ENCODE data around the gene PLPP1.

Gene PLPP1

DNA sequence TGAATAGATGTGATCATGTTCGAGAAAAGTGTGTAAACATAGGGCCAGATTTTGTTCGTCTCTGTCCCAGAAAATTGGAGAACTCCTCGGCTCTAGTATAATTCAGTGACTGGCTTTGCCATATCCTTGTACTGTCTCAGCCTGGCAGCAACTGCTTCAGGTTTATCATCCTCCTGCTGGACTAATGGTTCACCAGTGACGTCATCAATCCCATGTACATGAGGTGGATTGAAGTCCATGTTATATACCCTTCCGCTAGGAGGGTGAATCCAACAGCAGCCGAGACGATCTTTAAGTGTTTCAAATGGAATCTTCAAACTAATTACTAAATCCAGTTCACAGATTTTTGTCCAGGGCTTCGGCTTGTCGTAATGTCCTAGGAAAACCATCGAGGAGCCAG lies 17.1 kb upstream of the PLPP1 start:
- in situ Hi-C loops (cut with HindIII; ENCODE audit: low sequenced_read_pairs): no loop called here
- no peak for DNase-seq (ENCODE audit: low read depth, low spot score)
- no peak overlapping the region for H3K4me3 ChIP-seq (ENCODE audit: low read depth, low read length)
- TF ChIP-seq, protein P1, sequence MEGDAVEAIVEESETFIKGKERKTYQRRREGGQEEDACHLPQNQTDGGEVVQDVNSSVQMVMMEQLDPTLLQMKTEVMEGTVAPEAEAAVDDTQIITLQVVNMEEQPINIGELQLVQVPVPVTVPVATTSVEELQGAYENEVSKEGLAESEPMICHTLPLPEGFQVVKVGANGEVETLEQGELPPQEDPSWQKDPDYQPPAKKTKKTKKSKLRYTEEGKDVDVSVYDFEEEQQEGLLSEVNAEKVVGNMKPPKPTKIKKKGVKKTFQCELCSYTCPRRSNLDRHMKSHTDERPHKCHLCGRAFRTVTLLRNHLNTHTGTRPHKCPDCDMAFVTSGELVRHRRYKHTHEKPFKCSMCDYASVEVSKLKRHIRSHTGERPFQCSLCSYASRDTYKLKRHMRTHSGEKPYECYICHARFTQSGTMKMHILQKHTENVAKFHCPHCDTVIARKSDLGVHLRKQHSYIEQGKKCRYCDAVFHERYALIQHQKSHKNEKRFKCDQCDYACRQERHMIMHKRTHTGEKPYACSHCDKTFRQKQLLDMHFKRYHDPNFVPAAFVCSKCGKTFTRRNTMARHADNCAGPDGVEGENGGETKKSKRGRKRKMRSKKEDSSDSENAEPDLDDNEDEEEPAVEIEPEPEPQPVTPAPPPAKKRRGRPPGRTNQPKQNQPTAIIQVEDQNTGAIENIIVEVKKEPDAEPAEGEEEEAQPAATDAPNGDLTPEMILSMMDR (IDR thresholded peaks at IDR 0.05; ENCODE audit: low read depth, low read length): no peak

DNA sequence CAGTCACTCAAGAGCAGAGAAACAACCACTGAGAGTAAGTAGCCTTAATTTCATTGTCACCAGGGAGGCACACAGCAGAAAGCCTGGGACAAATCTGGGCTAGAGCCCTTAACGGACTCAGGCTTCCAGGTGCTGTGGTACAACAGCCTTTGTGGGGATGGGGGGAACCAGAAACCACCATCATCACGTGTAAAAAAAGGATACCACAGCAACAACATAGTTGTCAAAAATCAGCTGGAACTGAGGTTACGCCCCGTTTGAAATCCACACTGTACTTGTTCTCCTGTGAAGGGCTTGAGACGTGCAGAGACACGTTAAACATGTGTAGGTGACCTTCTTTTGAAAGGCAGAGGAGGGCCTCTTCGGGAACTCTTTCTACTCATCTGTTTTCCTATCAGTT lies 16.6 kb upstream of the PLPP1 start:
- DNase-seq (ENCODE audit: low read depth, low spot score): no peak
- no peak overlapping the region for H3K4me3 ChIP-seq (ENCODE audit: low read depth, low read length)
- in situ Hi-C loops (cut with HindIII; ENCODE audit: low sequenced_read_pairs): no loop called here
- TF ChIP-seq, protein P1 (IDR thresholded peaks at IDR 0.05; ENCODE audit: low read depth, low read length): no peak

DNA sequence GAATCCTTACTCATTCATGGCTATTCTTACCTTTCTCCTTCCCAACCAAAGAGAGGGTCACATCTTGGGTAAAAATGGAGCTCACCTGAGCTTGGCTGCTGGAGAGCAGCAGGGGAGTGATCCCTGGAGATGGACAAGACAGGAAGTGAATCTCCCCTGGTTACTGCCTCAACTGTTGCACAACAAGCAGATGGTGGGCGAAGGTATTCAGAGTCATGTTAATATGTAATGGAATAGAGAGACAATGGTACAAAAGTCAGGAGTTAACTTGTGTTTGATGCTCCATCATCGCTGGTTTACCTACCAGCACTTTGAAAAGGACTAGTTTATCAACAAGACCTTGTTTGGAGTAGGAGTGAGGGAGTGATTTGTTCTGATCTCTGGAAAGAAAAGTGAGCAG lies 13.0 kb upstream of the PLPP1 start:
- TF ChIP-seq, protein P1 (IDR thresholded peaks at IDR 0.05; ENCODE audit: low read depth, low read length): no peak
- in situ Hi-C loops (cut with HindIII; ENCODE audit: low sequenced_read_pairs): no loop called here
- no peak for DNase-seq (ENCODE audit: low read depth, low spot score)
- no peak overlapping the region for H3K4me3 ChIP-seq (ENCODE audit: low read depth, low read length)

GRCh38 chr5:55546947-55547346 lies 12.2 kb upstream of the PLPP1 start:
- DNase-seq (ENCODE audit: low read depth, low spot score): no peak
- in situ Hi-C loops (cut with HindIII; ENCODE audit: low sequenced_read_pairs): no loop called here
- TF ChIP-seq, protein P1 (IDR thresholded peaks at IDR 0.05; ENCODE audit: low read depth, low read length): no peak
- H3K4me3 ChIP-seq (ENCODE audit: low read depth, low read length): no peak overlapping the region

GRCh38 chr5:55544341-55544740 lies 9.6 kb upstream of the PLPP1 start:
- no peak for DNase-seq (ENCODE audit: low read depth, low spot score)
- TF ChIP-seq, protein P1 (IDR thresholded peaks at IDR 0.05; ENCODE audit: low read depth, low read length): no peak
- in situ Hi-C loops (cut with HindIII; ENCODE audit: low sequenced_read_pairs): no loop called here
- H3K4me3 ChIP-seq (ENCODE audit: low read depth, low read length): no peak overlapping the region

DNA sequence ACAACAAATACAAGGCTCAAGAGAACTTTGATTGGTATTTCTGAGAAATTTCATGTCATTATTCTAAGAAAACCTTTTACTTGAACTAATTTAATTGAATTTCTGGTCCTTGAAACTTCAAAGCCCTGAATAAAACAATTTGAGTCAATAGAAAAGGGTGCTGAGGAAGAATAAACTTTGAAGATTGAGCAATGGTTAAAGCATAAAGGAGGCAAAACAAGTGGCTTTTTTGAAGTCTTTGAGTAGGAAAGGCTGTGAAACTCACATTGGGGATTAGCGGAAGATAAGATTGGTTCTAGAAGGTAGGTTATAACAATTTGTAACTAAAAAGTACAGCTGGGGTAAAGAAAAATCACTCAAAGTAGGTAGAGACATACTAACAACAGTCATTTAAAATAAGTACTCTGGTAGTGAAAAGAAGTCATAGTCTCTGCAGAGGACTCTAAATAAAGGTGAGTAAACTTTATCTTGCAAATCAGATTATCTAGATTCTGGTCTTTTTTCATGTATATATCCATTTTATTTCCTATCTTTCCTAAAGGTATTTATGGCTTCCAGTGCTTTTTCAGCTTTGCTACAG lies 6.4 kb upstream of the PLPP1 start:
- DNase-seq (ENCODE audit: low read depth, low spot score): no peak
- in situ Hi-C loops (cut with HindIII; ENCODE audit: low sequenced_read_pairs): no loop called here
- TF ChIP-seq, protein P1 (IDR thresholded peaks at IDR 0.05; ENCODE audit: low read depth, low read length): no peak
- no peak overlapping the region for H3K4me3 ChIP-seq (ENCODE audit: low read depth, low read length)

- DNase-seq (ENCODE audit: low read depth, low spot score): no peak
- TF ChIP-seq, protein P1 (IDR thresholded peaks at IDR 0.05; ENCODE audit: low read depth, low read length): no peak
- no peak overlapping the region for H3K4me3 ChIP-seq (ENCODE audit: low read depth, low read length)
- in situ Hi-C loops (cut with HindIII; ENCODE audit: low sequenced_read_pairs): no loop called here
Observed at GRCh38 chr5:55540525-55540924, 5.8 kb upstream of the PLPP1 start.
